ENCODE data around the gene BCKDHA.
"Not testable (repeated sequence)": the region's sequence is repeated elsewhere in the genome, so short reads cannot be mapped to it uniquely, and the experiment has no call there.

The BCKDHA gene

GRCh38 chr19:41442473-41443355 is 45.1 kb downstream of the BCKDHA start, which contains the start of gene ERICH4:
Gene ERICH4, plus strand, starts transcription at chr19:41443156. Its CDS starts 14 bp downstream, at chr19:41443170.
- no peak for DNase-seq (ENCODE audit: extremely low read depth in 1 of 2, low read depth in 1 of 2)

GRCh38 chr19:41443813-41444455 is 46.3 kb downstream of the BCKDHA start:
- DNase-seq (ENCODE audit: extremely low read depth in 1 of 2, low read depth in 1 of 2) = no peak

- no peak for DNase-seq (ENCODE audit: extremely low read depth in 1 of 2, low read depth in 1 of 2)
Measured at GRCh38 chr19:41445575-41445974, 48.0 kb downstream of the BCKDHA start.

- no peak for DNase-seq (ENCODE audit: extremely low read depth in 1 of 2, low read depth in 1 of 2)
Measured at GRCh38 chr19:41447732-41448332, 50.2 kb downstream of the BCKDHA start.

- peak; percentile 41 to 59 for DNase-seq (ENCODE audit: extremely low read depth in 1 of 2, low read depth in 1 of 2)
Measured at GRCh38 chr19:41449079-41449864, 51.7 kb downstream of the BCKDHA start.

GRCh38 chr19:41449865-41450178 is 52.2 kb downstream of the BCKDHA start:
- DNase-seq (ENCODE audit: extremely low read depth in 1 of 2, low read depth in 1 of 2) = no peak

- no peak for DNase-seq (ENCODE audit: extremely low read depth in 1 of 2, low read depth in 1 of 2)
Measured at GRCh38 chr19:41452584-41453275, 55.1 kb downstream of the BCKDHA start.

GRCh38 chr19:41455936-41456335 is 58.3 kb downstream of the BCKDHA start:
- DNase-seq (ENCODE audit: extremely low read depth in 1 of 2, low read depth in 1 of 2) = no peak

GRCh38 chr19:41456342-41456918 is 58.8 kb downstream of the BCKDHA start:
- DNase-seq (ENCODE audit: extremely low read depth in 1 of 2, low read depth in 1 of 2) = no peak

GRCh38 chr19:41457241-41457640 is 59.6 kb downstream of the BCKDHA start:
- no peak for DNase-seq (ENCODE audit: extremely low read depth in 1 of 2, low read depth in 1 of 2)

- DNase-seq (ENCODE audit: extremely low read depth in 1 of 2, low read depth in 1 of 2) = no peak
Measured at GRCh38 chr19:41462497-41462896, 64.9 kb downstream of the BCKDHA start.

GRCh38 chr19:41463257-41464256 is 65.9 kb downstream of the BCKDHA start:
- not testable (repeated sequence) for DNase-seq (ENCODE audit: extremely low read depth in 1 of 2, low read depth in 1 of 2)
